ENCODE measurements around the gene PSMD1.

Gene PSMD1

DNA sequence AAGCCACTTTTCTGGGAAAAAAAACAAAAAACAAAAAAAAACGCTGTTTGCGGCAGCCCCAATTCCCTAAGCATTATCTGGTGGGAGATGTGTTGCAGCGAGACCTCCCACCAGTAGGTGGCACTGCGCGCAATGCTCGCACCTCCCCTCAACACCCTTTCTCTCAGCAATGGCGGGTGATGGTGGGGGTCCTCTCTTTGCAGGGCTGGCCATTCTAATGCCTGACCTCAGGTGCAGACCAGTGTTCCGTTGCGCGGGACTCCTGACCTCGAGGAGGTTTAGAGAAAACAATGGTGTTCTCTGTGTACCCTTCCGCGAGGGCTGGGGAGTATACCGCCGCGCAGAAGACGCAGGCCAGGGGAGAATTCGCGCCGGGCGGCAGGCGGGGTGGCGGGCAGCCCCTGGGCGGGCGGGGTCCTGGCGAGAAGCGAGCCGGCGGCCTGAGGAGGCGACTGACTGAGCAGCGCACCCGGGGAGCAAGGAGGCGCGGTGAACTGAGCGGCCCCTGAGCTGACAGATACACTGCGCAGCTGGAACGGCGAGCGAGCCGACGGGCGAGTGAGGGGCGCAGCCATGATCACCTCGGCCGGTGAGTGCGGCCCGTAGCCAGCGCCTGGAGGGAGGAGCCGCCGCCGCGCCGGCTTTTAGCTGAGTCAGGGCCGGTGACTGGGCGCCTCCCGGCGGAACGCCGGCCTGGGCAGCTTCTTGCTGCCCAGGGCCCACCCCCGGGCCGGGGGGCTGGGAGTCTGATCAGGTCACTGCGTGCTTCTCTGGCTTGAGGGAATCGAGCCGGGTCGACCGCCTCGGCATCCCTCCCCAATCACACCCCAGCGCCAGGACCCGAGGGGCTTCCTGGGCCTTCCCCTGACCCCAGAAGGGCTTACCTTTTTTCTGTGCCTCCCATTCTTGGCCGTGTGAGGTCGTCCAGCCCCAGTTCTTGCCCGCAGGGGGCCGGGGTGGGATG is at the start of gene PSMD1:
Gene PSMD1 (plus strand): TSS at position 415 of the 964 bp plus-strand sequence. CDS start 159 bp downstream, at position 574.
- H3K36me3 ChIP-seq (ENCODE audit: insufficient read depth, low read length) = no peaks in the 10 kb centered on the region
- peaks cover 6% of the 10 kb centered on the region for H3K4me1 ChIP-seq (ENCODE audit: insufficient read depth, low read length)
- H3K9ac ChIP-seq (ENCODE audit: low read depth, low read length) = peak within 1 kb of the TSS; percentile 76
- no peaks in the 10 kb centered on the region for H3K9me3 ChIP-seq (ENCODE audit: control insufficient read depth, insufficient read depth, low read length)

DNA sequence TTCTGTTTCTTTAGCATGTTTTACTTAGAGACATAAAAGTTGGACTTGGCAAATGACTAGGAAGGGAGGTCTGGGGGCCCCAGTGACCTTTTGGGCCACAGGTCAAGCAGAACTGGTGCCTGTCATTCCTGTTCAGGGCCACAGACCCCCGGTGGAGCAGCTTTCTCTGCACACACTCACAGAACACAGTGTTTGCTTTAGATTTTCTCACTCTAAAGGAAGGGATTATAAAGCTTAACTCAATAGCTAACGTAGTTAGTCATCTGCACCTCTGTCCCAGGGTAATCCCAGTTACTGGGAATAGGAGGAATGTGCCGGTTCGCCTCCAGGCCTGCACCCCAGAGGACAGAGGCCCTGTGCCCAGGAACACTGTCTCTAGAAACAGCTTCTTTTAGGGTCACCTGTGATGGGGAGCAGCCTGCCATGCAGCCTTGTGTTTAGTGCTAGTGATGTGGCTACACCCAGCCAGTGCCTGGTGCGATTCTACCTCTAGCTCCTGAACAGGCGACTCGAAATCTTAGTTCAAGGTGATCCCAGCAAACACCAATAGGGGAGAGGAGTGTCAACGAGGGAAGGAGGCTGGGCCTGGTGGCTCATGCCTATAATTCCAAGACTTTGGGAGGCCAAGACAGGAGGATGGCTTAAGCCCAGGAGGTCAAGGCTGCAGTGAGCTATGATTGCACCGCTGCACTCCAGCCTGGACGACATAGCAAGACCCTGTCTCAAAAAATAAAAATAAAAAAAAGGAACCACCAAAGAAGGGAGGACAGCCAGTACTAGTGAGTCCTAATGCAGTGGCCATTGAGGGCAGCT is 49.2 kb upstream of the PSMD1 start:
- no peaks in the 10 kb centered on the region for H3K4me1 ChIP-seq (ENCODE audit: insufficient read depth, low read length)
- no peaks in the 10 kb centered on the region for H3K36me3 ChIP-seq (ENCODE audit: insufficient read depth, low read length)
- H3K9me3 ChIP-seq (ENCODE audit: control insufficient read depth, insufficient read depth, low read length) = no peaks in the 10 kb centered on the region
- no peak overlapping the region for H3K9ac ChIP-seq (ENCODE audit: low read depth, low read length)

DNA sequence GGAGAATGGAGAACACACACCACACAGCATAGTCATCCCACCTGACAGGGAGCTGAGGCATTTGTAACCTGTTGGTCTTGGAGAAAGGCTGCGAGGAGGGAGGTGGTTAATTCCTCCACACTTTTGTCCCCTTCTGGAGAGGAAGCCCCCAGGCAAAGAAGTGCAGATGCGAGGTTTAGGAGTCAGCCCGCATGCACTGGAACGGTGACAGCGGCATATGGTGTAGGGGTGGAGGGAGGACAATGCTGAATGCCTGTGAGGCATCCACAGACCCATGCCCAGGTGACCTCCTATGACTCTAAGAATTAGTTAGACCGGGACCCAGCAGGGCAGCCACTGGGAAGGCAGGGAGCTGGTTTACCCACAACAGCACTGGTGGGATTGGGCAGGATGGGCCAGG is 48.5 kb upstream of the PSMD1 start:
- no peaks in the 10 kb centered on the region; the same call in 1 of the 2 replicates for H3K9me3 ChIP-seq (ENCODE audit: control insufficient read depth, insufficient read depth, low read length)
- H3K36me3 ChIP-seq (ENCODE audit: insufficient read depth, low read length) = no peaks in the 10 kb centered on the region
- no peak overlapping the region for H3K9ac ChIP-seq (ENCODE audit: low read depth, low read length)
- H3K4me1 ChIP-seq (ENCODE audit: insufficient read depth, low read length) = no peaks in the 10 kb centered on the region

DNA sequence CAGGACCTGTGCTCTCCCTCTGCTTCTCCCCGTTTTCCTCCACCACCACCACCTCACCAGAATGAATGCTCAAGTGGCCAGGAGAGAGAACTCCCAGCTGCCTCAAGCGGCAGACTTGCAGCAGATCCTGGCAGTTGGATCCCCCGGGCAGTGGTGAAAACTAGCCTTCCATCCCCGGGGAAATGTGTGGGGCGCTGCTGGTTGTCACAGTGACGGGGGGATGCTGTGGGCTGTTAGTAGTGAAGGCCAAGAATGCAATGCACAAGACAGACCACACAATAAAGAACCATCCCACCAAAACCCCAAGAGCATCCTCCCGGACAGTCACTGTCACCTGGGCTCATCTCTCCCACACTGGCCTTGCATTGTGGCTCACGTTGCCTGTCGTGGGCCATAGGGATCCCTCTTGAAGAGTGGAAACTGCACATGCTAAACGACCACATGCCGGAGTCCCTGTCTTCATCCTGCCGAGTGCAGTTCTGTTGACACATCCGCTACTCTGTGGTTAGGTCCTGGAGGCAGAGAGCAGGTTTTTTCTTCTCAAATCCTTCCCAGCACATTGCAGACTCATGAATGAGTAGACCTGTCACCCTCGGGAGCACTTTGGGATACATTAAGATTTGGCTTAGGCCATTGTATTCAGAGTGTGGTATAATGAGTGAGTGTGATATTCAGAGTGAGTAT is 47.3 kb upstream of the PSMD1 start:
- no peaks in the 10 kb centered on the region for H3K36me3 ChIP-seq (ENCODE audit: insufficient read depth, low read length)
- no peaks in the 10 kb centered on the region for H3K4me1 ChIP-seq (ENCODE audit: insufficient read depth, low read length)
- no peaks in the 10 kb centered on the region; the same call in 1 of the 2 replicates for H3K9me3 ChIP-seq (ENCODE audit: control insufficient read depth, insufficient read depth, low read length)
- no peak overlapping the region for H3K9ac ChIP-seq (ENCODE audit: low read depth, low read length)

DNA sequence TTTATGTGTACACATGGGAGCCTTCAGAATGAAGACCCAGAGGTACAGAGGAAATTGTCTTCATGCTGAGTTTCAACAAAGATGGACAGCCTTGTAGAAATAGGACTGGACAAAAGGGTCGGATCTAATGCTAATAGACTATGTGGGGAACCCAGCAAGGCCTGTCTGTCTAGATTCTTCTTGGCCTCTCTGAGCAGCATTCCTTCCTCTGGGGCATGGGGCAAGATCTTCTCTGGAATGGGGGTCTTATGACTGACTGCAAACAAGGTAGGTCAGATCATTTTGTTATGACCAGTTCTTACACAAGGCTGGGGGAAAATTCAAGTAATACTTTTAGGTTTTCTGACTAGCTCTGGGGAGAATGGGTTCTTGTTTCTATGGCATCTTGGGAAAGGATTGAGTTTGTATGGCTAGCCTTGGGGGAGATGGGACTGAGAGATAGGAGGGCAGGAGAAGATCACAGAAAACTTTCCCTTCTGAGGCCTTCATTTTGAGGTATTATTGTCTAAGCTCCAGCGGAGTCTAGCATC is 46.4 kb upstream of the PSMD1 start:
- H3K9me3 ChIP-seq (ENCODE audit: control insufficient read depth, insufficient read depth, low read length) = no peaks in the 10 kb centered on the region; the same call in 1 of the 2 replicates
- no peak overlapping the region for H3K9ac ChIP-seq (ENCODE audit: low read depth, low read length)
- no peaks in the 10 kb centered on the region for H3K4me1 ChIP-seq (ENCODE audit: insufficient read depth, low read length)
- H3K36me3 ChIP-seq (ENCODE audit: insufficient read depth, low read length) = no peaks in the 10 kb centered on the region

DNA sequence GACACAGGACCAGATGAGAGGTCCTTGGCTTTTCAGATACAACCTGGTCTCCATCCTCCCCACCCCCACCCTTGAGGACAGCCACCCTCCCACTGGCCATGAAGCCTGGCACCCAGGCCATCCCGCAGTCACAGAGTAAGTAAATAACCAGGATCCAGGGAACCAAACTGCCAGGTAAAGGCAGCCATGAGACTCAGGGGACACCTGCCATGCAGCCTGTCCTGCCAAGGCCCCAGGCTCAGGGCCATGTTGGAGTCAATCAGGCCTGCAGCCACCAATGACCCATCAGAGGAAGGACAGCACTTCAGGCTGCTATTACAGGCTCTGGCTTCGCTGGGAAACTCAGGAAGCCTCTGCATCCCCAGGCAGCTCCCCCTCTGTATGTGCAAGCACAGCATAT is 45.1 kb upstream of the PSMD1 start:
- Histone ChIP-seq H3K9ac (ENCODE audit: low read depth, low read length) (no peak overlapping the region), H3K4me1 (ENCODE audit: insufficient read depth, low read length) (no peaks in the 10 kb centered on the region; the same call in 1 of the 2 replicates), H3K9me3 (ENCODE audit: control insufficient read depth, insufficient read depth, low read length) (no peaks in the 10 kb centered on the region; the same call in 1 of the 2 replicates), H3K36me3 (ENCODE audit: insufficient read depth, low read length) (no peaks in the 10 kb centered on the region)

DNA sequence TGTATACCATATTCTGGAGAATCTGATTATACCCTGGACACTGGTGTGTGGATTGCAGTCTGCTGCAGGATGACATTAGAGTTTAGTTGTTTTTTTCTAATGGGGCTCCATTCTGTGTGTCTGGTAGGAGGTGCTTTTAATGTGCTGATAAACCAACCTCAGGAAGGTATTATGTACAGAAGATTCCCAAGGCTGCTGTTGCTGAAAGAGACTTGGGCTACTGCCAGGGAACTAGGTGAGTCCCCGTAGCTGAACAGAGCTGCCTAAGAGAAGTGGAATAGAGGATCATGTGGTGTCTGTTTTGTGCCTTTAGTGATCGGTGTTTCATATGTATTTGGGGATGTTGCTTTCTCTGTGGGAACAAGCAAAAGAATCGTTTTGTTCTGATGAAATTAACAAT is 44.2 kb upstream of the PSMD1 start:
- Histone ChIP-seq H3K36me3 (ENCODE audit: insufficient read depth, low read length) (no peaks in the 10 kb centered on the region), H3K9me3 (ENCODE audit: control insufficient read depth, insufficient read depth, low read length) (no peaks in the 10 kb centered on the region; the same call in 1 of the 2 replicates), H3K4me1 (ENCODE audit: insufficient read depth, low read length) (no peaks in the 10 kb centered on the region; the same call in 1 of the 2 replicates), H3K9ac (ENCODE audit: low read depth, low read length) (no peak overlapping the region)

DNA sequence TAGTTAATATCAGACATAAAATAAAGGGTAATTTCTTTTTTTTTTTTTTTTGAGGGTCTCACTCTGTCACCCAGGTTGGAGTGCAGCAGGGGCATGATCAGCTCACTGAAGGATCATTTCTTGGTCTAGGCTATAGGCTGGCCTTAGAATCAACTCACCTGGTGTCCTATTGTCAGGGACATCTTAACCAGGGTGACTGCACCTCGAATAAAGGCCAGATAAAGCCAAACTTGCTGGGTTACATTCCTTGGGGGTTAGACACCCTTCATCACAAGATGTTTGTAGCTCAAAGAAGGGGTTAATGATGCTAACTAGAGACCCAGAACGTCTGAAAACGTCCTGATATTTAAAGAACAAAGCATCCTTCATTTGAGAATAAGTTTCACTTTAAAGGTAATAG is 42.8 kb upstream of the PSMD1 start:
- Histone ChIP-seq H3K4me1 (ENCODE audit: insufficient read depth, low read length) (no peaks in the 10 kb centered on the region; the same call in 1 of the 2 replicates), H3K9me3 (ENCODE audit: control insufficient read depth, insufficient read depth, low read length) (no peaks in the 10 kb centered on the region; the same call in 1 of the 2 replicates), H3K9ac (ENCODE audit: low read depth, low read length) (no peak overlapping the region), H3K36me3 (ENCODE audit: insufficient read depth, low read length) (no peaks in the 10 kb centered on the region; the same call in 1 of the 2 replicates)

DNA sequence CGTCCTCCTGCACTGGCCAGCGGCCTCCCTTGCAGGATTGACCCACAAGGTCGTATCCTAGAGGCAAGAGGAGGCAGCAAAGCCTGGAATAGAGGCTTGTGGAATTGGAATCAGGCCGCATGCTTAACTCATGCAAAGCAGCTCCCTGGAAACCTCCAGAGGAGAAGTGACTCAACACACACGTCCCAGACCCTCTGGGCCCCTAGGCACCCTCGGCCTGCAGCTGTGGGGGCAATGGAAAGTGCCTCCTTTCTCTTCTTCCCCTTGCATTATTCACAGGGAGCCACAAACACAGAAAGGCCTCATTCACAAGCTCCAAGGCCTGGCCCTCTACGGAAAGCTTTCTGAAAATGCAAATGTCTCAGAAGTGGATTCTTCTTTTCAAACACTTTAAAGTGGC is 41.2 kb upstream of the PSMD1 start:
- H3K9me3 ChIP-seq (ENCODE audit: control insufficient read depth, insufficient read depth, low read length) = no peaks in the 10 kb centered on the region; the same call in 1 of the 2 replicates
- no peaks in the 10 kb centered on the region; the same call in 1 of the 2 replicates for H3K4me1 ChIP-seq (ENCODE audit: insufficient read depth, low read length)
- no peak overlapping the region for H3K9ac ChIP-seq (ENCODE audit: low read depth, low read length)
- no peaks in the 10 kb centered on the region; the same call in 1 of the 2 replicates for H3K36me3 ChIP-seq (ENCODE audit: insufficient read depth, low read length)

DNA sequence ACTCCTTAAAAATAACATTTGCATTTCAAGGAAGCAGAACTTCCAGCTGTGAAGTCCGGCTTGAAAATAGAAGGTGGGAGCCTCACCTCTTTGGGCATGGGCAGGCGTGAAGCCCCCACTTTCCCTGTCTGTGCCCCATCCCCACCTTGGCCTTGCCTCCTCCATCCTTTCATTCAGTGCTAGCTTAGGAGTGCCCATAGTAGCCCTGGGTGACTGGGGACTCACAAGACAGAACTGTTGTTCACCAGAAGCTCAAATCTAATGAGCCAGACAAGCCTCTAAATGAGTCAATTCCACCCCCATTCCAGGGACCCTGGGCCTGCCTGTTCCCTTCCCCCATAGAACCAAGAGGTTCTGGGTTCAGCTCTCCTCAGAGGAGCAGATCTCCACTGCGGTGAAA is 40.7 kb upstream of the PSMD1 start:
- Histone ChIP-seq H3K4me1 (ENCODE audit: insufficient read depth, low read length) (no peaks in the 10 kb centered on the region; the same call in 1 of the 2 replicates), H3K9me3 (ENCODE audit: control insufficient read depth, insufficient read depth, low read length) (no peaks in the 10 kb centered on the region; the same call in 1 of the 2 replicates), H3K9ac (ENCODE audit: low read depth, low read length) (no peak overlapping the region), H3K36me3 (ENCODE audit: insufficient read depth, low read length) (no peaks in the 10 kb centered on the region; the same call in 1 of the 2 replicates)

DNA sequence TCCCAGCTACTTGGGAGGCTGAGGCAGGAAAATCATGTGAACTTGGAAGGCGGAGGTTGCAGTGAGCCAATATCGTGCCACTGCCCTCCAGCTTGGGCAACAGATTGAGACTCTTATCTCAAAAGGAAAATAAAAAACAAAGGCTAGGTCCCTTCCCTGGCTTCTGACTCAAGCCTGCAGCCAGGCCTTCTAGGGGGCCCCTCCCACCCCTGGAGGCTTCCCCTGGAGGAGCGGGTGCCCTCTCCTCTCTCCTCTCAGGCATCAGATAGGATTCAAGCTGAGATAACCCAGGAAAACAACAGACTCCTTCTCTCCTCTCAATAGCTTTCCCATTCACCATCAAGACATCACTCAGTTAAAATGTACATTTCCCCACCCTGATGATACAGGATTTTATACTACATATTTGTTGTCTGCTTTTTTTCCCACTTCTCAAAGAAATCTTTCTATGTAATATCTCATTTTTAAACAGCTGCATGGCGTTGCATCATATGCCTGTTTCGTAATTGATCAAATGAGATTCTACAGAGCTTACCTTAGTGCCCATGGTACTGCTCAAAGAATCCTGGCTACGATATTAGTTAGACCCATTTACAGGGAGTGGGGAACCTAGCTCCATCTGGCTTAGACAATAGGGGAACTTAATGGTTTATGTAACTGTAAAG is 40.0 kb upstream of the PSMD1 start:
- Histone ChIP-seq H3K4me1 (ENCODE audit: insufficient read depth, low read length) (no peaks in the 10 kb centered on the region; the same call in 1 of the 2 replicates), H3K9ac (ENCODE audit: low read depth, low read length) (no peak overlapping the region), H3K9me3 (ENCODE audit: control insufficient read depth, insufficient read depth, low read length) (no peaks in the 10 kb centered on the region; the same call in 1 of the 2 replicates), H3K36me3 (ENCODE audit: insufficient read depth, low read length) (no peaks in the 10 kb centered on the region; the same call in 1 of the 2 replicates)

DNA sequence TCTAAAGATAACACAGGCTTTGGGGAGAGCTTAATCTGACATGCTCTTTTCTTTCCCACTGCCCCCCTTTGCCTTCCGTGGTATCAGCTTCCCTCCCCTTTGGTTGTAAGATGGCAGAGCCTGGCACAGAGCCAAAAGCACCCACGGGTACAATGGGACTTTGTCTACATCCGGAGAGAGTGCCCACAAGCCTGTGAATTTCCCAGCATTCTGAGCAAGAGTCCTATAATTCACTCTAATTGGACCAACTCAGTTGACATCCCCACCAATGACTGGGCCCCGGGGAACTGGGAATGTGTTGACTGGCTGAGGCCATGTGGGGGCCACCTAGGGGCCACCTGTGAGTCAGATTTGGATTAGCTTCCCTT is 39.5 kb upstream of the PSMD1 start:
- Histone ChIP-seq H3K4me1 (ENCODE audit: insufficient read depth, low read length) (no peaks in the 10 kb centered on the region; the same call in 1 of the 2 replicates), H3K9me3 (ENCODE audit: control insufficient read depth, insufficient read depth, low read length) (no peaks in the 10 kb centered on the region; the same call in 1 of the 2 replicates), H3K9ac (ENCODE audit: low read depth, low read length) (no peak overlapping the region), H3K36me3 (ENCODE audit: insufficient read depth, low read length) (no peaks in the 10 kb centered on the region; the same call in 1 of the 2 replicates)

DNA sequence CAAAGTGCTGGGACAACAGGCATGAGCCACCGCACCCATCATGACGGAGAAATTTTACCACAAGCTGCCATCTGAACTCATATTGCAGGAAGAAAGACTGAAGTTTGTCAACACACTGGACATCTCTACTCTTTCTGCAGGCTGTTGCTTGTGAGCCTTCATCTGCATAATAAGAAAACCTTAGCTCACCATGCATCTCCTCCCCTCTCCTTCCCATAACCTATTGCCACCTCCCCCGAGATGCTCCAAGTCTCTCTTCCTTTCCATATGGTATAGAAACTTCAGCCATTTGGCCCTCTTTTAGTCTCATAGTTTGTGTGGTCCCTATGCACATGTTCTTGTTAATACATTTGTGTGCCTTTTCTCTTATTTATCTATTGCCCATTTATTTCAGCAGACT is 38.5 kb upstream of the PSMD1 start:
- Histone ChIP-seq H3K9ac (ENCODE audit: low read depth, low read length) (no peak overlapping the region), H3K36me3 (ENCODE audit: insufficient read depth, low read length) (no peaks in the 10 kb centered on the region; the same call in 1 of the 2 replicates), H3K9me3 (ENCODE audit: control insufficient read depth, insufficient read depth, low read length) (no peaks in the 10 kb centered on the region), H3K4me1 (ENCODE audit: insufficient read depth, low read length) (no peaks in the 10 kb centered on the region; the same call in 1 of the 2 replicates)

All from ES-I3 (cell line).